ENCODE results near the gene MSMO1.

GRCh38 chr4:165331359-165331758 is 3.9 kb downstream of the MSMO1 start:
- TF ChIP-seq SUZ12 (IDR thresholded peaks at IDR 0.05; ENCODE audit: extremely low read depth, insufficient read depth, insufficient read length) (no peak), ZNF274 (IDR thresholded peaks at IDR 0.05; ENCODE audit: low read depth, low read length) (no peak), YY1 (IDR thresholded peaks at IDR 0.05; ENCODE audit: insufficient read depth, insufficient read length) (no peak)
